Lung (tissue), 13 donors: ENCODE data around the gene SH3GL1. TPM values are rescaled to one million over a fixed set of nuclear protein-coding genes. Genes with fewer than 3 reads are reported as not detected.

Experiments used
- ATAC-seq: fragments of 200-7000 bp; cut with Tn5 transposase; one replicate; pipeline ENCODE4 v1.9.1; 2020; ENCODE audit warnings: moderate number of reproducible peaks; ENCODE audit not compliant: insufficient read depth, low FRiP score
- DNase-seq, 3 donors: peaks; one replicate each; pipeline ENCODE4 v3.0.0-alpha.2; 2013 to 2017
- H3K27ac ChIP-seq, 2 donors: one replicate each; pipeline ENCODE4 v1.5.1; 2013; ENCODE audit warnings: mild to moderate bottlenecking in 2 of 2, moderate library complexity in 2 of 2, control low read depth in 1 of 2, inconsistent platforms in 1 of 2, low read depth in 1 of 2, low read length in 1 of 2
- H3K27me3 ChIP-seq, 3 donors: one replicate each; pipeline ENCODE4 v1.5.1; 2013; ENCODE audit warnings: low read length in 2 of 3; ENCODE audit not compliant: control insufficient read depth in 3 of 3, insufficient read depth in 3 of 3
- H3K36me3 ChIP-seq, 4 donors: one replicate each; pipeline ENCODE4 v1.5.1; 2013; ENCODE audit warnings: low read length in 4 of 4, mild to moderate bottlenecking in 1 of 4, moderate library complexity in 1 of 4; ENCODE audit not compliant: control insufficient read depth in 4 of 4, insufficient read depth in 4 of 4
- H3K4me1 ChIP-seq, 5 donors: one replicate each; pipeline ENCODE4 v1.5.1; 2013; ENCODE audit warnings: low read length in 5 of 5, mild to moderate bottlenecking in 2 of 5, moderate library complexity in 1 of 5; ENCODE audit not compliant: control insufficient read depth in 5 of 5, insufficient read depth in 5 of 5
- H3K4me3 ChIP-seq: one replicate; pipeline ENCODE4 v1.5.1; 2013; ENCODE audit warnings: mild to moderate bottlenecking, control low read depth, moderate library complexity
- H3K9ac ChIP-seq, 2 donors: one replicate each; pipeline ENCODE4 v1.5.1; 2013; ENCODE audit warnings: low read length in 2 of 2, control low read depth in 1 of 2; ENCODE audit not compliant: insufficient read depth in 1 of 2
- H3K9me3 ChIP-seq, 4 donors: one replicate each; pipeline ENCODE4 v1.5.1; 2013; ENCODE audit warnings: low read length in 3 of 4, mild to moderate bottlenecking in 1 of 4, moderate library complexity in 1 of 4; ENCODE audit not compliant: control insufficient read depth in 4 of 4, insufficient read depth in 3 of 4
- CTCF ChIP-seq: IDR thresholded peaks from 2 replicates; pipeline ENCODE4 v1.5.1; 2012; ENCODE audit warnings: mild to moderate bottlenecking; ENCODE audit errors: control extremely low read depth, extremely low read depth
- WGBS, 2 donors: extraction: QIAGEN DNeasy Blood & Tissue Kit; methylation state at CpG; one replicate each; pipeline ENCODE4 v1.1.7; 2013; 5-methylcytosine and 5-hydroxymethylcytosine counted together
- polyA plus RNA-seq, 2 donors: library from polyadenylated mRNA; stranded (reverse); fragments of 200-250 nt; gene quantifications; one replicate each; pipeline ENCODE4 v1.2.1, GENCODE V29; 2013
- small RNA-seq: library from RNA; depleted of rRNA; stranded (forward); fragments of <200 nt; gene quantifications from one replicate; pipeline ENCODE3, GENCODE V24; 2014; ENCODE audit warnings: low replicate concordance
- total RNA-seq, 2 donors: library from RNA; depleted of rRNA in 1 of 2; stranded (reverse); fragments of >200 nt in 1 of 2; gene quantifications; one replicate each; pipeline ENCODE4 v1.2.1, GENCODE V29; 2014 to 2021
- donor health status: control.
- donor health status: control.
- donor health status: Bipolar disorder and iron deficiency.
- donor health status: healthy.
- donor health status: DM: yes; HTN: yes; CAD: no.

SH3GL1 gene
- total and polyA plus RNA-seq, 4 donors, result 30.6 to 68.6 (median 59.2) TPM

GRCh38 chr19:4318460-4318859 is 81.9 kb downstream of the SH3GL1 start:
- H3K9ac ChIP-seq, result no peak overlapping the region
- DNase-seq (no peak), ATAC-seq (no peak)
- no peaks in the 10 kb centered on the region for H3K9me3 ChIP-seq
- no peaks in the 10 kb centered on the region for H3K36me3 ChIP-seq
- H3K27me3 ChIP-seq, result no peaks in the 10 kb centered on the region
- no peak for TF ChIP-seq CTCF
- H3K27ac ChIP-seq, result no peak overlapping the region
- WGBS, 2 donors, result 92 to 98% methylated on average over 7 of the region's 7 CpGs
- no peaks in the 10 kb centered on the region for H3K4me1 ChIP-seq
- no peak overlapping the region for H3K4me3 ChIP-seq

GRCh38 chr19:4316956-4317355 is 83.4 kb downstream of the SH3GL1 start:
- no peaks in the 10 kb centered on the region for H3K4me1 ChIP-seq
- no peak for TF ChIP-seq CTCF
- 90 to 93% methylated on average over 9 of the region's 9 CpGs for WGBS, 2 donors
- H3K9ac ChIP-seq, result no peak overlapping the region
- H3K4me3 ChIP-seq, result no peak overlapping the region
- no peaks in the 10 kb centered on the region for H3K36me3 ChIP-seq
- no peak for DNase-seq
- H3K9me3 ChIP-seq, result peaks cover 0 to under 1% (median 0%) of the 10 kb centered on the region in 4 donors
- H3K27me3 ChIP-seq, result no peaks in the 10 kb centered on the region
- no peak for ATAC-seq
- H3K27ac ChIP-seq, result no peak overlapping the region

- H3K9me3 ChIP-seq, result peaks cover 0 to 4% (median 0%) of the 10 kb centered on the region in 4 donors
- DNase-seq (no peak), ATAC-seq (no peak)
- H3K27ac ChIP-seq, result no peak overlapping the region
- H3K9ac ChIP-seq, result no peak overlapping the region
- H3K36me3 ChIP-seq, result no peaks in the 10 kb centered on the region
- 43 to 60% methylated on average over 12 of the region's 12 CpGs for WGBS, 2 donors
- TF ChIP-seq CTCF, result no peak
- no peaks in the 10 kb centered on the region for H3K4me1 ChIP-seq
- no peaks in the 10 kb centered on the region for H3K27me3 ChIP-seq
- H3K4me3 ChIP-seq, result no peak overlapping the region
These were observed 86.4 kb downstream of the SH3GL1 start for GRCh38 chr19:4313847-4314490.

Small RNA genes lying within 50 kb of the gene (small RNA-seq; reads per million reads assigned to genes)
- not detected for gene MIR4746

Other genes with a start within 250 kb of the SH3GL1 start
- not detected for gene CREB3L3, start 246.9 kb downstream of the SH3GL1 start, total RNA-seq
- gene CREB3L3, start 246.9 kb downstream of the SH3GL1 start, polyA plus RNA-seq, result under 1 TPM in 1 of 2 donors, not detected in 1; 0.03 TPM
- gene SIRT6, start 218.0 kb downstream of the SH3GL1 start, total RNA-seq, result 10 to 100 TPM; 10.2 to 29.3 TPM
- 10 to 100 TPM; 29.1 to 36.5 TPM for gene SIRT6, start 218.0 kb downstream of the SH3GL1 start, polyA plus RNA-seq
- 1 to 10 TPM; 1.1 to 1.5 TPM for gene ANKRD24, start 217.9 kb downstream of the SH3GL1 start, total RNA-seq
- 1 to 10 TPM in 1 of 2 donors, under 1 TPM in 1; 0.68 to 2.4 TPM for gene ANKRD24, start 217.9 kb downstream of the SH3GL1 start, polyA plus RNA-seq
- 1 to 10 TPM; 4.1 to 5.9 TPM for gene EBI3, start 171.0 kb downstream of the SH3GL1 start, total RNA-seq
- 10 to 100 TPM in 1 of 2 donors, 1 to 10 TPM in 1; 6.9 to 92.7 TPM for gene EBI3, start 171.0 kb downstream of the SH3GL1 start, polyA plus RNA-seq
- 10 to 100 TPM; 11.2 to 24.1 TPM for gene YJU2, start 153.5 kb downstream of the SH3GL1 start, total RNA-seq
- 10 to 100 TPM; 28.9 to 44.2 TPM for gene YJU2, start 153.5 kb downstream of the SH3GL1 start, polyA plus RNA-seq
- not detected for gene SHD, start 121.3 kb downstream of the SH3GL1 start, total RNA-seq
- not detected for gene SHD, start 121.3 kb downstream of the SH3GL1 start, polyA plus RNA-seq
- 1 to 10 TPM in 1 of 2 donors, under 1 TPM in 1; 0.34 to 1.7 TPM for gene TMIGD2, start 98.2 kb downstream of the SH3GL1 start, total RNA-seq
- 1 to 10 TPM in 1 of 2 donors, under 1 TPM in 1; 0.53 to 1.6 TPM for gene TMIGD2, start 98.2 kb downstream of the SH3GL1 start, polyA plus RNA-seq
- gene FSD1, start 95.9 kb downstream of the SH3GL1 start, total RNA-seq, result 1 to 10 TPM in 1 of 2 donors, under 1 TPM in 1; 0.34 to 1.1 TPM
- gene FSD1, start 95.9 kb downstream of the SH3GL1 start, polyA plus RNA-seq, result under 1 TPM; 0.31 to 0.63 TPM
- 10 to 100 TPM; 24.4 to 30.0 TPM for gene STAP2, start 61.7 kb downstream of the SH3GL1 start, total RNA-seq
- gene STAP2, start 61.7 kb downstream of the SH3GL1 start, polyA plus RNA-seq, result 10 to 100 TPM; 24.6 to 32.6 TPM
- 10 to 100 TPM in 1 of 2 donors, 1 to 10 TPM in 1; 9.1 to 30.5 TPM for gene MPND, start 57.0 kb downstream of the SH3GL1 start, total RNA-seq
- 10 to 100 TPM; 18.7 to 32.3 TPM for gene MPND, start 57.0 kb downstream of the SH3GL1 start, polyA plus RNA-seq
- 10 to 100 TPM in 1 of 2 donors, 1 to 10 TPM in 1; 10.0 to 16.7 TPM for gene CHAF1A, start 2.1 kb upstream of the SH3GL1 start, total RNA-seq
- gene CHAF1A, start 2.1 kb upstream of the SH3GL1 start, polyA plus RNA-seq, result 1 to 10 TPM; 6.8 to 7.4 TPM
- gene UBXN6, start 57.2 kb upstream of the SH3GL1 start, total RNA-seq, result 100 to 1,000 TPM in 1 of 2 donors, 10 to 100 TPM in 1; 74.4 to 113 TPM
- 100 to 1,000 TPM in 1 of 2 donors, 10 to 100 TPM in 1; 83.6 to 128 TPM for gene UBXN6, start 57.2 kb upstream of the SH3GL1 start, polyA plus RNA-seq
- gene HDGFL2, start 71.8 kb upstream of the SH3GL1 start, total RNA-seq, result 10 to 100 TPM; 36.5 to 36.9 TPM
- gene HDGFL2, start 71.8 kb upstream of the SH3GL1 start, polyA plus RNA-seq, result 10 to 100 TPM; 40.6 to 47.0 TPM
- 1 to 10 TPM in 1 of 2 donors, under 1 TPM in 1; 0.85 to 5.0 TPM for gene PLIN4, start 117.9 kb upstream of the SH3GL1 start, total RNA-seq
- gene PLIN4, start 117.9 kb upstream of the SH3GL1 start, polyA plus RNA-seq, result 1 to 10 TPM; 3.7 to 3.9 TPM
- gene PLIN5, start 134.7 kb upstream of the SH3GL1 start, total RNA-seq, result 10 to 100 TPM in 1 of 2 donors, 1 to 10 TPM in 1; 7.5 to 37.3 TPM
- gene PLIN5, start 134.7 kb upstream of the SH3GL1 start, polyA plus RNA-seq, result 10 to 100 TPM; 15.5 to 33.5 TPM
- 10 to 100 TPM; 14.4 to 15.7 TPM for gene LRG1, start 139.5 kb upstream of the SH3GL1 start, total RNA-seq
- gene LRG1, start 139.5 kb upstream of the SH3GL1 start, polyA plus RNA-seq, result 10 to 100 TPM; 15.4 to 56.7 TPM
- gene SEMA6B, start 159.1 kb upstream of the SH3GL1 start, total RNA-seq, result 10 to 100 TPM in 1 of 2 donors, 1 to 10 TPM in 1; 3.2 to 22.8 TPM
- gene SEMA6B, start 159.1 kb upstream of the SH3GL1 start, polyA plus RNA-seq, result 10 to 100 TPM; 17.3 to 38.5 TPM
- 10 to 100 TPM; 18.5 to 22.0 TPM for gene TNFAIP8L1, start 239.0 kb upstream of the SH3GL1 start, total RNA-seq
- gene TNFAIP8L1, start 239.0 kb upstream of the SH3GL1 start, polyA plus RNA-seq, result 10 to 100 TPM; 12.1 to 12.9 TPM